Measurements from ENCODE around the gene C5orf52. TPM values are rescaled to one million over a fixed set of nuclear protein-coding genes. Genes with fewer than 3 reads are reported as not detected.
"Not testable (repeated sequence)": the region's sequence is repeated elsewhere in the genome, so short reads cannot be mapped to it uniquely, and the experiment has no call there.

C5orf52 gene
- total RNA-seq, 2 experiments from 2014 or later, result not detected

DNA sequence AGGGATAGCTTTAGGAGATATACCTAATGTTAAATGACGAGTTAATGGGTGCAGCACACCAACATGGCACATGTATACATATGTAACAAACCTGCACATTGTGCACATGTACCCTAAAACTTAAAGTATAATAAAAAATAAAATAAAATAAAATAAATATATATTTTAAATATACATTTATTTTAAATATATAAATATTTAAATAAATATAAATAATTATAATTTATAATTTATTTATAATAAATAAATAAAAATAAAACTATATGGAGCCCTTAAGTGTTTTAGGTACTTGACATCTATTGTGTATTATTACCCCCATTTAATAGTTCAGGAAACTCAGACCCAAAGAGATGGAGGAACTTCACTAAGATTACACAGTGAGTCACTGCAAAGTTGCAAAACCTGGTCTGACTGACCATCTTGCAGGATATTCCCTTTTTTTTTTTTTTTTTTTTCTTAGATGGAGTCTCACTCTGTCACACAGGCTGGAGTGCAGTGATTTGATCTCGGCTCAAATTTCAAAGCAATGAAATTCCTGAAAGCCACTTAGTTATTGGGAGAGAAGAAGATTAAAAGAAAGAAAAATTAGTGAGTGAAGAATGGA is 5.8 kb upstream of the C5orf52 start:
- DNase-seq, result no peak
- no peak overlapping the region for H3K27ac Mint-ChIP-seq
- H3K9me3 Mint-ChIP-seq, result peaks cover 21% of the 10 kb centered on the region
- no peak overlapping the region for H3K4me3 Mint-ChIP-seq
- peaks cover 29% of the 10 kb centered on the region for H3K27me3 Mint-ChIP-seq
- H3K36me3 Mint-ChIP-seq, result peaks cover 2% of the 10 kb centered on the region
- H3K4me1 Mint-ChIP-seq, result peaks cover 8% of the 10 kb centered on the region

DNA sequence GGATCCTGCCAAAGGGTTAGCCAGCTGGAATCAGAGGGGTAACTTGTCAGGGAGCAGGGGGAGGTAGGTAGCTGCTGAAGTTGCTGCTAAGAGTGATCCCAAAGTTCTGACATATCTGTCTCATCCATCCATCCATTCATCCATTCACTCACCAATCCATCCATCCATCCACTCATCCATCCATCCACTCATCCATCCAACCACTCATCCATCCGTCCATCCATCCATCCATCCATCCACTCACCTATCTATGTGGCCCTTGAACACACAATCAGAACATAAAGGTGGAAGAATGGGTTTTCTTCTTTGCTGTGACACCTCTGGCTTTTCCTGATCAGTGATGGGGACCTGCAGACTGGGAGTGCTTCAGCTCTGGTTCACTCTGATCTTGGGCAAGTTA is 3.0 kb upstream of the C5orf52 start:
- Mint-ChIP-seq H3K9me3 (peaks cover 18% of the 10 kb centered on the region), H3K4me3 (no peak overlapping the region), H3K36me3 (peaks cover 2% of the 10 kb centered on the region), H3K27ac (no peak overlapping the region), H3K27me3 (peaks cover 55% of the 10 kb centered on the region), H3K4me1 (peaks cover 18% of the 10 kb centered on the region)
- DNase-seq, result no peak

DNA sequence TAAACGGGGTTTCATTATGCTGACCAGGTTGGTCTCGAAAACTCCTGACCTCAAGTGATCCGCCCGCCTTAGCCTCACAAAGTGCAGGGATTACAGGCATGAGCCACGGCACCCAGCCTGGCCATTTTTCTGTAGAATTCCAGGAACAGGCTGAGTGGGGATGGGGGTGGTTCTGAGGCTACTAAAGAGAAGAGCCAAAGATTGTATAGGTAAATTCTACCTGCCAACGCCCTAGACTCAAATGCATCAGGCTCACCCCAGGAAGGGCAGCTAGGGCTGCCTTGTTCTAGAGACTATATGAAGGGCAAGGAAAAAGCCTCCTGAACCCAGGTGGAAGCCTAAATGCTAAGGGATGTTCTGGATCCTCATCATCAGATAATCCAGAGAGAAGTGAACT is 1.6 kb upstream of the C5orf52 start:
- Mint-ChIP-seq H3K27ac (no peak overlapping the region), H3K27me3 (peaks cover 62% of the 10 kb centered on the region), H3K9me3 (peaks cover 7% of the 10 kb centered on the region), H3K36me3 (no peaks in the 10 kb centered on the region), H3K4me3 (no peak overlapping the region), H3K4me1 (peaks cover 18% of the 10 kb centered on the region)
- DNase-seq, result no peak

DNA sequence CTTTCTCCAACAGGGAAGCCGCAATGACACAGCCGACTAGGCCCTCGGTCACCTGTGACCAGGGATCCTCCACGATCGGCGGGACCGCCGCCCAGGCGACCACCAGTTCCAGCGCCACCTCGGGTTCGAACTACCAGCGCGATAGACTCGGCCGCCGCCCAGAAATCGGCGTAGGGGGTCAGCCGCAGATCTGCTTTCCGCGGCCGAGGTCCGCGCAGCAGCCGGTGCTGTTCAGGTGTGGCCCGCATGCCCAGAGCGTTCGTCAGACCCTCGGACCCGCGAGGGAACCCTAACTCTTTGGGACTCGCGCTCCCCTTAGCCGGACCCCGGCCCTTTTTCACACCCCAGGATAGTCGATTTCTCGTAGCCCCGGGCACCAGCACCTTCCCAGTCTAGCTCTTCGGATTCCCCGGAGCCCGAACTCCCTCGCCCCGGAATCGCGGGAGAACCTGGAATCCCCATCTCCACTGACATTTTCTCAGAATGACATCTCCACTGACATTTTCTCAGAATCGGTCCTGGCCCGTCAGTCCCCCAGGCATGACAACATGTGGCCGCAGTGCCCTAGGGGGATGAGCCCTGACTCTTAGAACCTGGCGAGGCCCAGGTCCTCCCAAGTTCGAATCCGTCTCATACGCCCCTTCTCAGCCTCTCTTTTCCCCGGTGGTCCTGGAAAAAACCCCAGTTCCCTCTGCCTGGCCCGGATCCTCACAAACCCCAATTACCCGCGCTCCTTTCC is 428 bp downstream of the C5orf52 start:
- Mint-ChIP-seq H3K27ac (no peak overlapping the region), H3K4me1 (peaks cover 18% of the 10 kb centered on the region), H3K27me3 (peaks cover 58% of the 10 kb centered on the region), H3K36me3 (no peaks in the 10 kb centered on the region), H3K4me3 (peak overlapping the region; percentile 79), H3K9me3 (no peaks in the 10 kb centered on the region)
- DNase-seq, result no peak

DNA sequence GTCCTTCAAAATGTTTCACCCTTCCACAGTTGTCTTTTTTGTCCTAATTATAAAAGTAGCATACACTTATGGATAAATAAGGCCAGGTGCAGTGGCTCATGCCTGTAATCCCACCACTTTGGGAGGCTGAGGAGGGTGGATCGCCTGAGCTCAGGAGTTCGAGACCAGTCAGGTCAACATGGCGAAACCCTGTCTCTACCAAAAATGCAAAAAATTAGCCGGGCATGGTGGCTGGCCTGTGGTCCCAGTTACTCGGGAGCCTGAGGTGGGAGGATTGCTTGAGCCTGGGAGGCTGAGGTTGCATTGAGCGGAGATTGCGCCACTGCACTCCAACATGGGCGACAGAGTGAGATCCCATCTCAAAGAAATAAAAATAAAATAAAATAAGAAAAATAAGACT is 1.6 kb downstream of the C5orf52 start:
- H3K4me3 Mint-ChIP-seq, result no peak overlapping the region
- no peak for DNase-seq
- peaks cover 55% of the 10 kb centered on the region for H3K27me3 Mint-ChIP-seq
- H3K9me3 Mint-ChIP-seq, result no peaks in the 10 kb centered on the region
- H3K36me3 Mint-ChIP-seq, result no peaks in the 10 kb centered on the region
- no peak overlapping the region for H3K27ac Mint-ChIP-seq
- H3K4me1 Mint-ChIP-seq, result peaks cover 18% of the 10 kb centered on the region

DNA sequence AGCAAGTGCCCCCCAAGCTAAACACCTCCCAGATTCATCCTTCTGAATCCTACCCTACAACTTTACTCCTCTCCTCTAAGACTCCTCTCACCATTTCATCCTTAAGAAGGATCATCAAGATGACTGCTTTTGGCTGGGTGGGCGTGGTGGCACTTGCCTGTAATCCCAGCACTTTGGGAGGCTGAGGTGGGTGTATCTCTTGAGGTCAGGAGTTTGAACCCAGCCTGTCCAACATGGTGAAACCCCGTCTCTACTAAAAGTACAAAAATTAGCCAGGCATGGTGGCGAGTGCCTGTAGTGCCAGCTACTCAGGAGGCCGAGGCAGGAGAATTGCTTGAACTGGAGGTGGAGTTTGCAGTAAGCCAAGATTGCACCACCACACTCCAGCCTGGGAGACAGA is 3.0 kb downstream of the C5orf52 start:
- not testable (repeated sequence) for H3K36me3 Mint-ChIP-seq, H3K9me3 Mint-ChIP-seq, DNase-seq, H3K27ac Mint-ChIP-seq, H3K4me3 Mint-ChIP-seq
- Mint-ChIP-seq H3K4me1 (peaks cover 18% of the 10 kb centered on the region), H3K27me3 (peaks cover 42% of the 10 kb centered on the region)

GRCh38 chr5:157677931-157678330 is 6.6 kb downstream of the C5orf52 start:
- H3K4me3 Mint-ChIP-seq, result no peak overlapping the region
- no peak for DNase-seq
- H3K27ac Mint-ChIP-seq, result no peak overlapping the region
- H3K4me1 Mint-ChIP-seq, result no peaks in the 10 kb centered on the region
- peaks cover 9% of the 10 kb centered on the region for H3K27me3 Mint-ChIP-seq
- no peaks in the 10 kb centered on the region for H3K36me3 Mint-ChIP-seq
- no peaks in the 10 kb centered on the region for H3K9me3 Mint-ChIP-seq

- no peaks in the 10 kb centered on the region for H3K27me3 Mint-ChIP-seq
- H3K9me3 Mint-ChIP-seq, result no peaks in the 10 kb centered on the region
- H3K4me1 Mint-ChIP-seq, result no peaks in the 10 kb centered on the region
- H3K36me3 Mint-ChIP-seq, result no peaks in the 10 kb centered on the region
- no peak for DNase-seq
- no peak overlapping the region for H3K4me3 Mint-ChIP-seq
- no peak overlapping the region for H3K27ac Mint-ChIP-seq
These were observed 8.5 kb downstream of the C5orf52 start for GRCh38 chr5:157679801-157680200.

DNA sequence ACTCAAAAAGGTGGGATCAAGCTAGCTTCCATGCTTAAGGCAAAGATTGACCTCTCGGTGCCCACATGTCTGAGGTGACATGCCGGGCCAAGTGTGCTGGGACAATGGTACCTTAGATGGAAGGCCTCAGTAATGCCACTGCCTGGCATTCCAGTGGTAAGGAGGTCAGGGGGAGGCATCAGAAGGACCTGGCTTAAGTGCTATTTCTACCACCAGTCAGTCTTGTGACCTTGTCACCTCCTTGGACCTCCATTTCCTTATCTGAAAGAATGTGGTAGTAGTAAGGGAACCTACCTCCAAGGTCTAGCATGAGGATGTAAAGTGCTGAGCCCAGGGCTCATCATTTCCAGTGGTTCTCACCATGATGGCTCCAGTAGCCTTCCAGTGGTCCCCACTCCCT is 8.9 kb downstream of the C5orf52 start:
- Mint-ChIP-seq H3K4me1 (no peaks in the 10 kb centered on the region), H3K27ac (no peak overlapping the region), H3K4me3 (no peak overlapping the region), H3K9me3 (no peaks in the 10 kb centered on the region), H3K36me3 (no peaks in the 10 kb centered on the region), H3K27me3 (no peaks in the 10 kb centered on the region)
- DNase-seq, result no peak

GRCh38 chr5:157681048-157681447 is 9.7 kb downstream of the C5orf52 start:
- no peaks in the 10 kb centered on the region for H3K9me3 Mint-ChIP-seq
- no peak overlapping the region for H3K27ac Mint-ChIP-seq
- H3K4me1 Mint-ChIP-seq, result no peaks in the 10 kb centered on the region
- no peak overlapping the region for H3K4me3 Mint-ChIP-seq
- H3K27me3 Mint-ChIP-seq, result no peaks in the 10 kb centered on the region
- no peak for DNase-seq
- no peaks in the 10 kb centered on the region for H3K36me3 Mint-ChIP-seq

DNA sequence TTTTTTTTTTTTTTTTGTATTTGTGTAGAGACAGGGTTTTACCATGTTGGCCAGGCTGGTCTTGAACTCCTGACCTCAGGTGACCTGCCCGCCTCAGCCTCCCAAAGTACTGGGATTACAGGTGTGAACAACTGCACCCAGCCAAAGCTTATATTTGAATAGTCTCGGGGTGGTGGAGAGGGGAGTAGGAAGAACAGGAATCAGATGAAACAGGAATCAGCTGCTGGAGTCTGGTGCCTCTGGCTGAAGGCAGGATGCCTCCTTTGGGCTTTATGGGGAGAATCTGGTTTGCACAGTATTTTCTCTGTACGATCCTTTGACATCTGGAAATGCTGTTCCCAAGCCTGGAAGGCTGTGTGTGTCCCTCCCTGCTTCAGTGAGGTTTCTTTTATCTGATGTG is 10.9 kb downstream of the C5orf52 start:
- Mint-ChIP-seq H3K27ac (no peak overlapping the region), H3K4me3 (no peak overlapping the region), H3K4me1 (no peaks in the 10 kb centered on the region), H3K27me3 (no peaks in the 10 kb centered on the region), H3K36me3 (no peaks in the 10 kb centered on the region), H3K9me3 (no peaks in the 10 kb centered on the region)
- no peak for DNase-seq

DNA sequence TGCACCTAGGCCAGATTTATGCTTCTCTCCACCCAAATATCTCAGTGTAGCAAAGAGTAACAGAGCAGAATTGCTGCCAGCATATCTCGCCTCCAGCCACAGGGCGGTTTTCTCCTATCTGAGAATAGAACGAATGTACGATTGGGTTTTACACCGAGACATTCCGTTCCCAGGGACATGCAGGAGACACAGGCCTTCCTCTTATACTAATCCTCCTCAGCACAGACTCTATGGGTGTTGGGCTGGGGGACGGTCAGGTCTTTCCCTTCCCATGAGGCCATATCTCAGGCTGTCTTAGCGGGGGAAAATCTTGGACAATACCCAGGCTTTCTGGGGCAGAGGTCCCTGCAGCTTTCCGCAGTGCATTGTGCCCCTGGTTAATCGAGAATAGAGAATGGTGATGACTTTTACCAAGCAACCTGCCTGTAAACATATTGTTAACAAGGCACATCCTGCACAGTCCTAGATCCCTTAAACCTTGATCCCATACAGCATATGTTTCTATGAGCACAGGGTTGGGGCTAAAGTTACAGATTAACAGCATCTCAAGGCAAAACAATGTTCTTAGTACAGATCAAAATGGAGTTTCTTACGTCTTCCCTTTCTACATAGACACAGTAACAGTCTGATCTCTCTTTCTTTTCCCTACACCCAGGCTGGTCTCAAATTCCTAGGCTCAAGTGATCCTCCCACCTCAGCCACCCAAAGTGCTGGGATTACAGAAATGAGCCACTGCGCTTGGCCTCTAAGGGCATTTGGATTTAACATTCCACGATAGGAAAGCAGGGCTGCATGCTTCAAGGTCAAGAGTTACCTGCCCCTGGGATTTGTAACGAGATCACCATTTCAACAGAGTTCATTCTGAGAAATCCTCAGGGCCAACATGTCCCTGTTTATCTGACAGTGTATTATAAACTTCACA is 15.2 kb downstream of the C5orf52 start:
- H3K27ac Mint-ChIP-seq, DNase-seq, H3K9me3 Mint-ChIP-seq, H3K4me1 Mint-ChIP-seq, H3K36me3 Mint-ChIP-seq, H3K27me3 Mint-ChIP-seq, H3K4me3 Mint-ChIP-seq: not testable (repeated sequence)

DNA sequence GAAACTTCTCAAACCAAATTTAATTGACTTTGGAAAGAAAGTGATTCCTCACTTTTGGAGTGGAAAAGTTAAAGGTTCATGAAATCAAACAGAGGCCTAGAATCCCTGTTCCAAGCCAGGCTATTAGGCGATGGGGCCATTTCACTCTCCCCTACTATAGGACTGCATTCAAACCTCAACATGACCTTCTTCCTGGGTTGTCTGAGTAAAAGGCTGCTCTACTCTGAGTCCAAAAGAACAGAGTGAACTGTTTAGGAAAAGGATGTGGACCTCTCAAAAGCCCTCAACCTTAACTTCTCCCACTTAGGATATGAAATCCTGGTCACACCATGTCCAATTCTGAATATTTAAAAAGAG is 15.8 kb downstream of the C5orf52 start:
- Mint-ChIP-seq H3K9me3 (peaks cover 6% of the 10 kb centered on the region), H3K27ac (no peak overlapping the region), H3K4me3 (no peak overlapping the region), H3K27me3 (peaks cover 9% of the 10 kb centered on the region), H3K4me1 (no peaks in the 10 kb centered on the region), H3K36me3 (no peaks in the 10 kb centered on the region)
- DNase-seq, result no peak

DNA sequence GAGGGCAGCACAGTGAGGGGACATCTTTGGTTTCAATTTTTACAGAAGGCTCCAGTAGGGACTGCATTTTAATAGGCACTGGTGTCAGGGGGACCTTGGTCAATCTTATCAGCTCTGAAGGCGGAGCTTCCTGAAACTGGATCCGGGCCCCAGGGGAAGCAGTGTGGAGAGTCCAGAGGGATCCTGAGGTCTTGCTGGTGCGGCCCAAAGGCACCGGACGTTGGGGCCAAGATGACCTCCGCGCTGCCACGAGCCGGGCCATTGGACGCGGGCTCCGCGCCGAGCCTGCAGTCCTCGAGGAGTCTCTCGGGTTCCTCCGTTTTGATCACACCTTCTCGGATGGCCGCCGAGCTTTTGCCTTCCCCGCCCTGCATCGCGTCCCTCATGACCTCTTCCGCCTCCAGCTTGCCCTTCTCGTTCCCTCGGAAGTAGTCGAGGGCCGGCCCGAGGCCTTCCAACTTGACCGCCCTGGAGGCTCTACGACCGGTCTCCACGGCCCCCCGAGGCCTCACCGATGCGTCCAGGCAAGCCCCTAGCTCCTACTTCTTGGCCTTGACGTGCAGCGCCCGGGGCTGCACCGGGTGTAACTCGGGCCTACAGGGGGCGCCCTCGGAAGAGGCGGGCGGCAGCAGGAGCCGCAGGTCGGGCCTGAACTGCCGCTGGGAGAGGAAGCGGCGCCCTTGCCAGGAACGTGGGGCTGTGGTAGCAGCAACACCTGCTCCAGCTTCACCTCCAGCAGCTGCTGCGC is 18.8 kb downstream of the C5orf52 start:
- Mint-ChIP-seq H3K4me3 (no peak overlapping the region), H3K9me3 (peaks cover 6% of the 10 kb centered on the region), H3K36me3 (no peaks in the 10 kb centered on the region), H3K27me3 (peaks cover 15% of the 10 kb centered on the region), H3K4me1 (no peaks in the 10 kb centered on the region), H3K27ac (no peak overlapping the region)
- peak; percentile 38 for DNase-seq
